ENCODE results near the gene FFAR4. TPM values are rescaled to one million over a fixed set of nuclear protein-coding genes. Genes with fewer than 3 reads are reported as not detected.

FFAR4 gene
- total and polyA plus RNA-seq, 2 donors (not counting 3 experiments of a cell fraction or from before 2014, with no cell fraction given): not detected

DNA sequence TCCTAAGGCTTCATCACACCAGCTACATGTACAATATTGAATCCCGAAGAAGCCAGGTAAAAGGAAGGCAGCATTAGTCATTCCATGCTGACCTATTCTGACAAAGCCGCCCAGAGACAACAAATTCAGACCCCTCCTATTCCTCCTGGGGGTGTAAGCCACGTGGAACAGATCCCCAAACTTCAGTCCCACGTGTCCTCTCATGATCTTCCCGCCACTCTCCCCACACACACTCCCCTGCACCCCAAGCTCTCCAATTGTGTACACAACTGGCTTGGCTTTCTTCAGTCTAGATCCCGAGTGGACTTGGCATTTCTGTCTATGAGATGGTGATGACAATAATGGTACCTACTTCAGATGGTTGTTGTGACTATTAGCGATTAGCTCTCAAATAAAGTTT lies 54.5 kb downstream of the FFAR4 start:
- no peak for FAIRE-seq
- H3K27ac ChIP-seq (ENCODE audit: insufficient read depth, low read depth, low read length): no peak overlapping the region
- H3K4me3 ChIP-seq (replicated peaks in 1 of 3; ENCODE audit: insufficient read depth in 1 of 3, low read depth in 1 of 3, low read length in 3 of 3): no peak overlapping the region
- H3K4me2 ChIP-seq (ENCODE audit: insufficient read depth, low read length): no peak overlapping the region
- peaks cover 7 to 14% of the 10 kb centered on the region in 2 experiments for H3K27me3 ChIP-seq (ENCODE audit: control insufficient read depth in 2 of 2, insufficient read depth in 2 of 2, low read length in 2 of 2)
- no peak overlapping the region for H3K9ac ChIP-seq (replicated peaks; ENCODE audit: extremely low read depth, insufficient read depth, low read length)
- dilution Hi-C loops (cut with MboI; ENCODE audit: extremely low pct_ligation_motif_present, low sequenced_read_pairs) (no loop called here), intact Hi-C loops (cut with micrococcal nuclease) (no loop called here)
- TF ChIP-seq POLR2A (IDR thresholded peaks at IDR 0.05; ENCODE audit: low read depth, low read length) (no peak), GATA2 (IDR thresholded peaks at IDR 0.05; ENCODE audit: insufficient read depth, insufficient read length, low read depth, low read length) (no peak), EZH2 (IDR thresholded peaks at IDR 0.05; ENCODE audit: borderline replicate concordance, low read depth, low read length, severe bottlenecking) (no peak), JUN (IDR thresholded peaks at IDR 0.05; ENCODE audit: borderline replicate concordance, insufficient read depth, insufficient read length, low read depth) (no peak), FOS (IDR thresholded peaks at IDR 0.05; ENCODE audit: borderline replicate concordance, insufficient read depth, low read length) (no peak), MYC (IDR thresholded peaks at IDR 0.05; ENCODE audit: low read depth, low read length) (no peak), POLR2AphosphoS5 (IDR thresholded peaks at IDR 0.05; ENCODE audit: insufficient read depth, low read depth, low read length) (no peak)
- TF ChIP-seq, protein P1, sequence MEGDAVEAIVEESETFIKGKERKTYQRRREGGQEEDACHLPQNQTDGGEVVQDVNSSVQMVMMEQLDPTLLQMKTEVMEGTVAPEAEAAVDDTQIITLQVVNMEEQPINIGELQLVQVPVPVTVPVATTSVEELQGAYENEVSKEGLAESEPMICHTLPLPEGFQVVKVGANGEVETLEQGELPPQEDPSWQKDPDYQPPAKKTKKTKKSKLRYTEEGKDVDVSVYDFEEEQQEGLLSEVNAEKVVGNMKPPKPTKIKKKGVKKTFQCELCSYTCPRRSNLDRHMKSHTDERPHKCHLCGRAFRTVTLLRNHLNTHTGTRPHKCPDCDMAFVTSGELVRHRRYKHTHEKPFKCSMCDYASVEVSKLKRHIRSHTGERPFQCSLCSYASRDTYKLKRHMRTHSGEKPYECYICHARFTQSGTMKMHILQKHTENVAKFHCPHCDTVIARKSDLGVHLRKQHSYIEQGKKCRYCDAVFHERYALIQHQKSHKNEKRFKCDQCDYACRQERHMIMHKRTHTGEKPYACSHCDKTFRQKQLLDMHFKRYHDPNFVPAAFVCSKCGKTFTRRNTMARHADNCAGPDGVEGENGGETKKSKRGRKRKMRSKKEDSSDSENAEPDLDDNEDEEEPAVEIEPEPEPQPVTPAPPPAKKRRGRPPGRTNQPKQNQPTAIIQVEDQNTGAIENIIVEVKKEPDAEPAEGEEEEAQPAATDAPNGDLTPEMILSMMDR (IDR thresholded peaks at IDR 0.05; ENCODE audit: extremely low read depth in 1 of 2, insufficient read depth in 1 of 2, low read depth in 1 of 2, low read length in 2 of 2): no peak
- TF ChIP-seq, protein P2, sequence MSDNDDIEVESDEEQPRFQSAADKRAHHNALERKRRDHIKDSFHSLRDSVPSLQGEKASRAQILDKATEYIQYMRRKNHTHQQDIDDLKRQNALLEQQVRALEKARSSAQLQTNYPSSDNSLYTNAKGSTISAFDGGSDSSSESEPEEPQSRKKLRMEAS (IDR thresholded peaks at IDR 0.05; ENCODE audit: insufficient read depth, insufficient read length): no peak
- no peaks in the 10 kb centered on the region for H3K36me3 ChIP-seq (ENCODE audit: control insufficient read depth in 2 of 2, extremely low read depth in 1 of 2, insufficient read depth in 2 of 2, low read length in 2 of 2)
- H3K79me2 ChIP-seq (ENCODE audit: control insufficient read depth, insufficient read depth, low read length): no peaks in the 10 kb centered on the region
- H3K9me3 ChIP-seq (replicated peaks; ENCODE audit: control insufficient read depth, insufficient read depth, low read length): no peaks in the 10 kb centered on the region
- no peak for DNase-seq (ENCODE audit: low read depth, low spot score)
- no TSS peak for BruUV-seq (replicated peaks)
- no peaks in the 10 kb centered on the region for H3K9me1 ChIP-seq (replicated peaks; ENCODE audit: control insufficient read depth, extremely low read depth, insufficient read depth, low read length)
- no peaks in the 10 kb centered on the region for H3K4me1 ChIP-seq (ENCODE audit: control insufficient read depth, extremely low read depth, insufficient read depth, low read length)
- no peak overlapping the region for H2AFZ ChIP-seq (ENCODE audit: low read depth, low read length)
- POLR2A ChIA-PET: no interaction called here
- CTCF ChIA-PET: no interaction called here
- H4K20me1 ChIP-seq (replicated peaks; ENCODE audit: control insufficient read depth, extremely low read depth, insufficient read depth, low read length): no peaks in the 10 kb centered on the region
